Heart left ventricle (tissue), 16 donors: ENCODE measurements around the gene CFAP65. TPM values are rescaled to one million over a fixed set of nuclear protein-coding genes. Genes with fewer than 3 reads are reported as not detected.

ENCODE experiments used
- ATAC-seq, 4 donors: fragments of 200-7000 bp; cut with Tn5 transposase; one replicate each; pipeline ENCODE4 v1.9.1; 2020 to 2022; ENCODE audit warnings: moderate library complexity in 4 of 4, mild to moderate bottlenecking in 3 of 4, moderate number of reproducible peaks in 1 of 4
- DNase-seq, 5 donors: peaks; one replicate each; pipeline ENCODE4 v3.0.0-alpha.2; 2020
- H3K27ac ChIP-seq, 12 donors: fragments of 200-600 bp; sonication (generic) in 4 of 12; one replicate each; pipeline versions ENCODE4 v1.5.0 to v1.8.0; 2016 to 2022; ENCODE audit warnings: mild to moderate bottlenecking in 2 of 12
- H3K27me3 ChIP-seq, 9 donors: fragments of 200-600 bp; sonication (generic) in 2 of 9; one replicate each; pipeline versions ENCODE4 v1.5.1 to v1.8.0; 2016 to 2022; ENCODE audit warnings: mild to moderate bottlenecking in 3 of 9
- H3K36me3 ChIP-seq, 9 donors: fragments of 200-600 bp; sonication (generic) in 2 of 9; one replicate each; pipeline versions ENCODE4 v1.5.0 to v1.8.0; 2018 to 2022; ENCODE audit warnings: mild to moderate bottlenecking in 2 of 9
- H3K4me1 ChIP-seq, 12 donors: fragments of 200-600 bp; sonication (generic) in 4 of 12; one replicate each; pipeline versions ENCODE4 v1.5.0 to v1.8.0; 2016 to 2022; ENCODE audit warnings: mild to moderate bottlenecking in 3 of 12
- H3K4me3 ChIP-seq, 12 donors: fragments of 200-600 bp; sonication (generic) in 4 of 12; one replicate each; pipeline versions ENCODE4 v1.5.0 to v1.8.0; 2017 to 2022; ENCODE audit warnings: mild to moderate bottlenecking in 9 of 12, moderate library complexity in 4 of 12
- H3K9me3 ChIP-seq, 12 donors: fragments of 200-600 bp; sonication (generic) in 4 of 12; one replicate each; pipeline versions ENCODE4 v1.5.0 to v1.8.0; 2016 to 2022; ENCODE audit warnings: mild to moderate bottlenecking in 1 of 12
- POLR2A ChIP-seq, 2 donors: fragments of 450-650 bp; IDR thresholded peaks; one replicate each; pipeline ENCODE4 v1.6.1; 2017; ENCODE audit warnings: antibody characterized with exemption in 2 of 2, mild to moderate bottlenecking in 2 of 2, moderate library complexity in 2 of 2
- WGBS, 4 donors: extraction: QIAGEN DNeasy Blood & Tissue Kit in 2 of 4; methylation state at CpG; one replicate each; pipeline versions ENCODE4 v1.1.5 to v1.1.7; 2013 to 2018; 5-methylcytosine and 5-hydroxymethylcytosine counted together
- intact Hi-C, 10 donors: fragments of 100-400 bp; cut with DNase I; formaldehyde crosslinking; loops; one replicate each; pipeline versions ENCODE4 v1.11.1 to v1.14.2; 2022
- polyA plus RNA-seq, 2 donors: library from polyadenylated mRNA; stranded (reverse); fragments of 200-250 nt; gene quantifications; one replicate each; pipeline ENCODE4 v1.2.3, GENCODE V29; 2013
- total RNA-seq, 9 donors: library from RNA; depleted of rRNA in 2 of 9; stranded (reverse); fragments of >200 nt in 2 of 9; fragmentation: NEBNext Ultra II Directional in 3 of 9; extraction: Animal tissue kit (Norgen Biotek cat#: 25700) in 3 of 9; gene quantifications; one replicate each; pipeline versions ENCODE4 v1.1.0 to v1.2.4, GENCODE V29; 2016 to 2023
- TF ChIP-seq, protein P1 (sequence below), 12 donors: fragments of 200-600 bp; sonication (generic) in 4 of 12; IDR thresholded peaks; one replicate each; pipeline versions ENCODE4 v1.5.0 to v1.8.0; 2018 to 2022; ENCODE audit warnings: antibody characterized with exemption in 12 of 12, mild to moderate bottlenecking in 5 of 12
- donor health status: ischemic (EF 13 %, LVEDD 7.1; RV severe dilation, severe dysfunction).
- donor health status: healthy with polysubstance abuse.
- donor health status: DM: no; HTN: yes; CAD: no.
- donor health status: DM: no; HTN: no; CAD: no.
- donor health status: ischemic (EF 25% LVEDD 6.9; RV normal size, moderate dysfunction).
- donor health status: ischemic (EF 25% LVEDD 5.7; RV mildly dilated, moderate dysfunction).
- donor health status: healthy.
- donor health status: DM: yes; HTN: yes; CAD: no.
- donor health status: ischemic (EF 35%, LVEDD 5.7; RV mildly dilated, moderate dysfunction).
- donor health status: nonischemic (EF 11% LVEDD 7.7; RV severe dilation, severe dysfunction).
- donor health status: DM: yes; HTN: yes; CAD: no.
- donor health status: PGD.
- donor health status: ischemic (EF 29% LVEDD 5.4; RV normal size, mild dysfunction).
- donor health status: nonischemic (EF 23%, LVEDD 6.1; RV moderate dilation, normal function).

The CFAP65 gene
- total and polyA plus RNA-seq, 11 donors, result 0.04 TPM; not detected in 10

DNA sequence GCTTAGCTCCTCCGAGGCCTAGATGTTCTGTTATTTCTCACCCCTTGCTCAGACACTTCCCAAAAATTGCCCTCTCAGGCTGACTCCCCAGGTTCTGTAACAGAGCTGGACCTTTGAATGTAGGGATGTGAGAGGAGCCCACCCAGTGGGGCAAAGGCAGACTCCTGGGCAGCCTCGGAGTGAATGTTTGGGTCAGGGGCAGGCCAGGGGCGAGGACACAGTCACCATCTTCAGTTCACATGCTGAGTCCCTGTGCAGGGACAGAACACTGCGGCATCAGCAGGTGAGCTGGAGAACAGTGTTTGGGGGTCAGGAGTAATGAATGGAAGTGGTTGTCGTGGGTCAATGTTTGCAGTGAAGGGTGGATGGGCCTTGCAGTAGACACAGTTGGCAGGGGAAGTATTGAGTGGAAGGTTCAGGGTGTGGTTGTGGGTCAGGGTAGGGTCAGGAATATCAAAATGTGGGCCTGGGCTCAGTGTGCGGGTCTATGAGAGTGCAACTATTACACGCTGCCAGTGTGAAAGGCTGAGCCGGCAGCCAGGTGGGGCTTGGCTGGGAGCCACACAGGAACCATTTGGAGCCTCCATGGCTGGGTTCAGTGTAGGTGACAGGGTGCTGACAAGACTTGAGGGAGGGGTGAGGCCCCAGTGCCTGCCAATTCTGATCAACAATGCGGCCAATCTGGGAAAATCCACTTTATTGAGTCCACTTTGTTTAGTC lies 15.0 kb upstream of the CFAP65 start:
- Histone ChIP-seq H3K27me3 (peaks cover 47 to 99% (median 62%) of the 10 kb centered on the region in 9 donors), H3K27ac (no peak overlapping the region), H3K36me3 (no peaks in the 10 kb centered on the region), H3K4me1 (peaks cover 12 to 42% (median 32%) of the 10 kb centered on the region in 12 donors), H3K9me3 (no peaks in the 10 kb centered on the region), H3K4me3 (no peak overlapping the region)
- WGBS, 4 donors, result 68 to 73% (median 72%) methylated on average over 9 of the region's 9 CpGs
- DNase-seq (no peak), ATAC-seq (no peak)
- intact Hi-C loops, result loop anchor here in 8 of 10 donors (5.0 to 10.0 kb wide), 8 partner anchors 61 to 248 kb away; partner anchors contain the start of gene PTPRN (in 1 of the 8)
- TF ChIP-seq POLR2A (IDR thresholded peaks at IDR 0.05), result no peak
- TF ChIP-seq, protein P1, sequence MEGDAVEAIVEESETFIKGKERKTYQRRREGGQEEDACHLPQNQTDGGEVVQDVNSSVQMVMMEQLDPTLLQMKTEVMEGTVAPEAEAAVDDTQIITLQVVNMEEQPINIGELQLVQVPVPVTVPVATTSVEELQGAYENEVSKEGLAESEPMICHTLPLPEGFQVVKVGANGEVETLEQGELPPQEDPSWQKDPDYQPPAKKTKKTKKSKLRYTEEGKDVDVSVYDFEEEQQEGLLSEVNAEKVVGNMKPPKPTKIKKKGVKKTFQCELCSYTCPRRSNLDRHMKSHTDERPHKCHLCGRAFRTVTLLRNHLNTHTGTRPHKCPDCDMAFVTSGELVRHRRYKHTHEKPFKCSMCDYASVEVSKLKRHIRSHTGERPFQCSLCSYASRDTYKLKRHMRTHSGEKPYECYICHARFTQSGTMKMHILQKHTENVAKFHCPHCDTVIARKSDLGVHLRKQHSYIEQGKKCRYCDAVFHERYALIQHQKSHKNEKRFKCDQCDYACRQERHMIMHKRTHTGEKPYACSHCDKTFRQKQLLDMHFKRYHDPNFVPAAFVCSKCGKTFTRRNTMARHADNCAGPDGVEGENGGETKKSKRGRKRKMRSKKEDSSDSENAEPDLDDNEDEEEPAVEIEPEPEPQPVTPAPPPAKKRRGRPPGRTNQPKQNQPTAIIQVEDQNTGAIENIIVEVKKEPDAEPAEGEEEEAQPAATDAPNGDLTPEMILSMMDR (IDR thresholded peaks at IDR 0.05), result no peak

DNA sequence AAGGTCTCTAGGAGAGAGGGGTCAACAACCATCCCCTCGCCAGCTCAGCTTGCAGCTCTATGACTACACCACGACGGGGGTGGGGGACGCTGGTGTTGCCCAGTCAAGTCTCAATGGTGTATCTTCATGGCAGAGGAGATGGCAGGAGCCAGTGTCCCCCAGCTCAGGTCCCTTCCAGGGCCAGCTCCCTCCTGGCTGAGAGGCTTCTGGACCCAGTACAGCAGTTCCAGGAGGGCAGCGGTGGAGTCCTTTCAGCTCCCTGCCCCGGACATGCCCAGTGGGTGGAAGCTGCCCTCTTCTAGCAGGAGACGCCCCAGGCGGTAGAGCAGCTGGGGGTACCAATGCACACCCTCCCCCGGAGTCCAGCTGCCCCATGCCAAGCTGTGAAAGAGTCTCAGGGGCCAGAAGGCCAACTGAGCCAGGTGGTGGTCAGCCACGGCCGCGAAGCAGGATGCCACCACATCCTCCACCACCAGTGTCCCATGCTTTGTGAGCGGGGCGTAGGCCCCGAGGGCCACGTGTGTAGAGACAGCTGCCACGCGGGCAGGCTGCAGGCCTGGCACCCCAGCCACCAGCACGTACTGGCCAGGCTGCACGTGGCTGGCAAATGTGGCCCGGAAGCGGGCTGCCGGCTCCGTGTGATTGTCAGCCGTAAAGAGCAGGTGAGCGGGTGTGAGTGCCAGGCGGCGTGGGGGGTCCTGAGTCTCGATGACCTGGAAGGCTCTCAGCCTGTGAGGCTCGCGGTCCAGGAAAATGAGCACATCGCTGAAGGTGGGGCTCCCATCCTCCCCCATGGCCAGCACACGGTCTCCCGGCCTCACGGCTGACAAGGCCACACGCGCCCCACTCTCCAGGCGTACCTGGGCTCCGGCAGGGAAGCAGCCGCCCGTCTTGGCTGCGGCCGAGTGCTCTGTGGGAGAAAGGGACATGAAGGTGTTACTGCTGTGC lies 13.9 kb upstream of the CFAP65 start:
- H3K4me3 ChIP-seq, result no peak overlapping the region
- ATAC-seq (no peak), DNase-seq (no peak)
- intact Hi-C loops, result loop anchor here in 8 of 10 donors (5.0 to 10.0 kb wide), 8 partner anchors 62 to 250 kb away; partner anchors contain the start of gene PTPRN (in 1 of the 8)
- peaks cover 38 to 93% (median 57%) of the 10 kb centered on the region in 9 donors for H3K27me3 ChIP-seq
- no peak overlapping the region for H3K27ac ChIP-seq
- no peaks in the 10 kb centered on the region for H3K9me3 ChIP-seq
- TF ChIP-seq, protein P1 (IDR thresholded peaks at IDR 0.05), result no peak
- no peak for TF ChIP-seq POLR2A (IDR thresholded peaks at IDR 0.05)
- H3K4me1 ChIP-seq, result peaks cover 8 to 31% (median 27%) of the 10 kb centered on the region in 12 donors
- H3K36me3 ChIP-seq, result no peaks in the 10 kb centered on the region
- 82 to 86% (median 85%) methylated on average over 38 to 43 of the region's 43 CpGs for WGBS, 4 donors

DNA sequence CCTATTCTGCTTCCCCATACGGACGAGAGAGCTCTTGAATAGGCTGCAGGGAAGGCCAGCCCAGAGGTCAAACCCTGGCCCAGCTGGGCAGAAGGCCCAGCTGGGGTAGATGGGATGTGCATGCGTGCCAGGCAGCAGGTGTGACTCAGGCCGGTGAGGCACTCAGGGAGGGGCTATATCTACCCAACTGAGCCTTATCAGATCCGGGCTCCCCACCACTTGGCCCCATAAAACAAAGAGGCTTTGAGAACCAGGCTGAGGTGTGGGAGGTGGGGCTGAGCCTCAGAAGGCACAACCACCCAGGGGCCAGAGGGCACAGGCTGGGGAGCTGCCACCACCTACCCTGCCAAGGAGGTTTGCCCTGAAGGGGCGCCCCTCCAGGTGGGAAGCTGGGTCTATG lies 8.0 kb upstream of the CFAP65 start:
- intact Hi-C loops, result no loop called here
- H3K27ac ChIP-seq, result no peak overlapping the region
- ATAC-seq (no peak), DNase-seq (no peak)
- no peak overlapping the region for H3K4me3 ChIP-seq
- peaks cover 0 to 82% (median 18%) of the 10 kb centered on the region in 9 donors for H3K27me3 ChIP-seq
- H3K9me3 ChIP-seq, result no peaks in the 10 kb centered on the region
- no peaks in the 10 kb centered on the region for H3K4me1 ChIP-seq
- WGBS, 4 donors, result 64 to 80% (median 69%) methylated on average over 4 to 6 of the region's 6 CpGs
- no peaks in the 10 kb centered on the region for H3K36me3 ChIP-seq
- TF ChIP-seq, protein P1 (IDR thresholded peaks at IDR 0.05), result no peak
- TF ChIP-seq POLR2A (IDR thresholded peaks at IDR 0.05), result no peak
